ENCODE results near the gene ATP5F1E.
A peak's percentile ranks its signal among the peaks of the same experiment; 100 is the strongest.

The ATP5F1E gene

GRCh38 chr20:59026904-59027740 lies 5.0 kb downstream of the ATP5F1E start:
- CTCF ChIA-PET: interaction anchor here (0.6 kb wide), 1 partner anchor 70 kb away, joined by 3 read pairs; no protein-coding TSS in a partner anchor
- POLR2A ChIA-PET (ENCODE audit: low non-redundant PET): no interaction called here

GRCh38 chr20:59025511-59025910 lies 6.6 kb downstream of the ATP5F1E start:
- no peak for DNase-seq (ENCODE audit: low spot score)
- POLR2A ChIA-PET (ENCODE audit: low non-redundant PET): no interaction called here
- H3K27ac ChIP-seq: no peak overlapping the region
- CTCF ChIA-PET: interaction anchor here (0.5 to 0.7 kb wide), 2 partner anchors 10 to 70 kb away, joined by 5 to 6 read pairs; no protein-coding TSS in a partner anchor
- no peak for TF ChIP-seq CTCF (conservative IDR thresholded peaks at IDR 0.05; ENCODE audit: low read depth)

More at GRCh38 chr20:59026904-59027740, 5.0 kb downstream of the ATP5F1E start:
- no peak overlapping the region for H3K27ac ChIP-seq
- TF ChIP-seq CTCF (conservative IDR thresholded peaks at IDR 0.05; ENCODE audit: low read depth): no peak
- no peak for DNase-seq (ENCODE audit: low spot score)

GRCh38 chr20:59025086-59025485 lies 7.0 kb downstream of the ATP5F1E start:
- TF ChIP-seq CTCF (conservative IDR thresholded peaks at IDR 0.05; ENCODE audit: low read depth): no peak
- no peak for DNase-seq (ENCODE audit: low spot score)
- ChIA-PET POLR2A (ENCODE audit: low non-redundant PET) (no interaction called here), CTCF (interaction anchor here (0.5 to 0.7 kb wide), 2 partner anchors 9 to 70 kb away, joined by 5 to 6 read pairs; no protein-coding TSS in a partner anchor)
- no peak overlapping the region for H3K27ac ChIP-seq

GRCh38 chr20:59024111-59024530 lies 8.0 kb downstream of the ATP5F1E start:
- TF ChIP-seq CTCF (conservative IDR thresholded peaks at IDR 0.05; ENCODE audit: low read depth): no peak
- CTCF ChIA-PET: interaction anchor here (0.5 to 0.6 kb wide), 2 partner anchors 119 to 1581 kb away, joined by 3 read pairs; no protein-coding TSS in a partner anchor
- DNase-seq (ENCODE audit: low spot score): no peak
- POLR2A ChIA-PET (ENCODE audit: low non-redundant PET): interaction anchor here (0.6 kb wide), 1 partner anchor 43 kb away, joined by 3 read pairs; no protein-coding TSS in a partner anchor
- peak overlapping the region; percentile 20 for H3K27ac ChIP-seq

GRCh38 chr20:59023616-59024015 lies 8.5 kb downstream of the ATP5F1E start:
- POLR2A ChIA-PET (ENCODE audit: low non-redundant PET): interaction anchor here (0.6 kb wide), 1 partner anchor 44 kb away, joined by 3 read pairs; no protein-coding TSS in a partner anchor
- DNase-seq (ENCODE audit: low spot score): no peak
- H3K27ac ChIP-seq: peak overlapping the region; percentile 20
- CTCF ChIA-PET: interaction anchor here (0.5 to 0.6 kb wide), 2 partner anchors 164 to 1580 kb away, joined by 3 to 5 read pairs; no protein-coding TSS in a partner anchor
- no peak for TF ChIP-seq CTCF (conservative IDR thresholded peaks at IDR 0.05; ENCODE audit: low read depth)

GRCh38 chr20:59022754-59023153 lies 9.4 kb downstream of the ATP5F1E start:
- ChIA-PET POLR2A (ENCODE audit: low non-redundant PET) (interaction anchor here (0.8 kb wide), 1 partner anchor 9 kb away, joined by 3 read pairs; the partner anchor contains the start of gene ATP5F1E), CTCF (interaction anchor here (0.6 to 0.7 kb wide), 2 partner anchors 11 to 163 kb away, joined by 3 to 5 read pairs; no protein-coding TSS in a partner anchor)
- peak overlapping the region; percentile 33 for H3K27ac ChIP-seq
- no peak for DNase-seq (ENCODE audit: low spot score)
- TF ChIP-seq CTCF (conservative IDR thresholded peaks at IDR 0.05; ENCODE audit: low read depth): no peak

Measured in RWPE1 (cell line).